ENCODE measurements around the gene PUS3.

PUS3 gene

GRCh38 chr11:125941267-125941618 is 38.2 kb upstream of the PUS3 start:
- DNase-seq (ENCODE audit: low read depth in 2 of 2) = no peak

- DNase-seq (ENCODE audit: low read depth in 2 of 2) = no peak
Measured at GRCh38 chr11:125940145-125940544, 37.1 kb upstream of the PUS3 start.

GRCh38 chr11:125939081-125939521 is 36.1 kb upstream of the PUS3 start:
- DNase-seq (ENCODE audit: low read depth in 2 of 2) = no peak

- no peak for DNase-seq (ENCODE audit: low read depth in 2 of 2)
Measured at GRCh38 chr11:125938418-125938817, 35.4 kb upstream of the PUS3 start.

GRCh38 chr11:125935618-125936199 is 32.7 kb upstream of the PUS3 start:
- DNase-seq (ENCODE audit: low read depth in 2 of 2) = no peak

- DNase-seq (ENCODE audit: low read depth in 2 of 2) = no peak
Measured at GRCh38 chr11:125935056-125935455, 32.0 kb upstream of the PUS3 start.

- no peak for DNase-seq (ENCODE audit: low read depth in 2 of 2)
Measured at GRCh38 chr11:125934473-125934872, 31.5 kb upstream of the PUS3 start.

- peak; percentile 31 to 35 for DNase-seq (ENCODE audit: low read depth in 2 of 2)
Measured at GRCh38 chr11:125933030-125933813, 30.2 kb upstream of the PUS3 start.

- no peak for DNase-seq (ENCODE audit: low read depth in 2 of 2)
Measured at GRCh38 chr11:125932301-125932700, 29.3 kb upstream of the PUS3 start.

- DNase-seq (ENCODE audit: low read depth in 2 of 2) = no peak
Measured at GRCh38 chr11:125931668-125932067, 28.7 kb upstream of the PUS3 start.

- no peak for DNase-seq (ENCODE audit: low read depth in 2 of 2)
Measured at GRCh38 chr11:125931116-125931515, 28.1 kb upstream of the PUS3 start.

- DNase-seq (ENCODE audit: low read depth in 2 of 2) = no peak
Measured at GRCh38 chr11:125930076-125930450, 27.1 kb upstream of the PUS3 start.

GRCh38 chr11:125929445-125930075 is 26.6 kb upstream of the PUS3 start:
- DNase-seq (ENCODE audit: low read depth in 2 of 2) = no peak

- DNase-seq (ENCODE audit: low read depth in 2 of 2) = no peak
Measured at GRCh38 chr11:125926682-125927081, 23.7 kb upstream of the PUS3 start.

- no peak for DNase-seq (ENCODE audit: low read depth in 2 of 2)
Measured at GRCh38 chr11:125925804-125926203, 22.8 kb upstream of the PUS3 start.

- DNase-seq (ENCODE audit: low read depth in 2 of 2) = no peak
Measured at GRCh38 chr11:125925247-125925740, 22.3 kb upstream of the PUS3 start.

- DNase-seq (ENCODE audit: low read depth in 2 of 2) = no peak
Measured at GRCh38 chr11:125924384-125925007, 21.5 kb upstream of the PUS3 start.

- DNase-seq (ENCODE audit: low read depth in 2 of 2) = no peak
Measured at GRCh38 chr11:125923633-125924032, 20.6 kb upstream of the PUS3 start.

- DNase-seq (ENCODE audit: low read depth in 2 of 2) = peak; percentile 18 to 30
Measured at GRCh38 chr11:125923012-125923579, 20.1 kb upstream of the PUS3 start.

- no peak for DNase-seq (ENCODE audit: low read depth in 2 of 2)
Measured at GRCh38 chr11:125922156-125922555, 19.1 kb upstream of the PUS3 start.

- DNase-seq (ENCODE audit: low read depth in 2 of 2) = no peak
Measured at GRCh38 chr11:125921042-125921441, 18.0 kb upstream of the PUS3 start.

Measured in stimulated activated CD8-positive, alpha-beta memory T cell treated with anti-CD3 and anti-CD28 coated beads, Interleukin-15, amount 100 ng/mL, for 48 hours (primary cell).